ENCODE results near the gene DMAC1.

DNA sequence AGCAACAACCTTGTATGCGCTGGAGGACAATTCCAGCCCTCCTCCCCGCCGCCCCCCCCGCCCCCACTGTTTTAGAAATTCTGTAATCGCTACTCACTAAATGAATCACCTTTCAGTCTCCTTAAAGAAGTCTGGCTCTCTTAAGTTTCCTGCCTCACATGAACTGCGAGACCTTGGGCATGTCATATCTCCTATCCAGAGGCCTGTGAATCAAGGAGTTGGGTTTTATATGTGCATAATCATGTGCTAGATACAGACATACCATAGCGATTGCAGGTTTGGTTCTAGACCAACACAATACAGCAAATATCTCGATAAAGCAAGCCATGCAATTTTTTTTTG lies 337 bp upstream of the DMAC1 start:
- no peak for TF ChIP-seq ZNF274 (IDR thresholded peaks at IDR 0.05; ENCODE audit: low read depth, low read length)
- TF ChIP-seq SUZ12 (IDR thresholded peaks at IDR 0.05; ENCODE audit: extremely low read depth, insufficient read depth, insufficient read length) = no peak

Measured in NT2/D1 (cell line).